HepG2 (cell line): Measurements from ENCODE around the gene DPF1. TPM values are rescaled to one million over a fixed set of nuclear protein-coding genes. Genes with fewer than 3 reads are reported as not detected.

Experiments
- BRCA1 ChIP-seq: sonication (generic); formaldehyde crosslinking; IDR thresholded peaks from 2 replicates; pipeline ENCODE4 v1.4.0; 2020; ENCODE audit warnings: missing genetic modification reagents
- FOXK1 ChIP-seq: sonication (generic); formaldehyde crosslinking; IDR thresholded peaks from 2 replicates; pipeline ENCODE4 v1.4.0; 2020; ENCODE audit warnings: low read depth, missing genetic modification reagents, borderline replicate concordance
- HCFC1 ChIP-seq: fragments of 150-350 bp; IDR thresholded peaks from 2 replicates; pipeline ENCODE4 v1.6.1; 2014; ENCODE audit warnings: low read depth, low read length
- HNRNPH1 ChIP-seq: fragments of 200-400 bp; formaldehyde crosslinking; optimal IDR thresholded peaks from 2 replicates; pipeline ENCODE3; 2017; ENCODE audit warnings: mild to moderate bottlenecking, low read depth, low read length
- KDM1A ChIP-seq: IDR thresholded peaks from 2 replicates; pipeline ENCODE4 v1.6.1; 2016; ENCODE audit warnings: missing compliant biosample characterization
- MAZ ChIP-seq, 2 experiments: sonication (generic) in 1 of 2; formaldehyde crosslinking in 1 of 2; IDR thresholded peaks; 2 replicates each; pipeline versions ENCODE4 v1.5.0 to v1.6.1; 2012 to 2020; ENCODE audit warnings: low read depth in 2 of 2, mild to moderate bottlenecking in 2 of 2, borderline replicate concordance in 1 of 2, improper control_type of control experiment in 1 of 2, low read length in 1 of 2, missing genetic modification reagents in 1 of 2, moderate library complexity in 1 of 2
- NRL ChIP-seq: sonication (generic); formaldehyde crosslinking; IDR thresholded peaks from 2 replicates; pipeline ENCODE4 v1.5.0; 2020; ENCODE audit warnings: missing genetic modification reagents, mild to moderate bottlenecking, moderate library complexity, borderline replicate concordance
- PCBP1 ChIP-seq: fragments of 200-400 bp; formaldehyde crosslinking; IDR thresholded peaks from 2 replicates; pipeline ENCODE4 v1.6.1; 2017; ENCODE audit warnings: mild to moderate bottlenecking, low read depth, low read length, borderline replicate concordance
- PHF5A ChIP-seq: IDR thresholded peaks from one replicate; pipeline ENCODE4 v1.6.1; 2018; ENCODE audit warnings: low read depth, missing genetic modification reagents; ENCODE audit not compliant: unreplicated experiment
- SRSF4 ChIP-seq: fragments of 200-400 bp; formaldehyde crosslinking; IDR thresholded peaks from one replicate; pipeline ENCODE4 v1.6.1; 2018; ENCODE audit warnings: mild to moderate bottlenecking, low read depth, low read length, moderate library complexity; ENCODE audit not compliant: poor library complexity, severe bottlenecking
- ZKSCAN8 ChIP-seq: IDR thresholded peaks from 2 replicates; pipeline ENCODE4 v1.6.1; 2016; ENCODE audit warnings: borderline replicate concordance, missing genetic modification reagents, missing compliant biosample characterization
- ZNF24 ChIP-seq: fragments of 450-650 bp; IDR thresholded peaks from 2 replicates; pipeline ENCODE4 v1.6.1; 2017; ENCODE audit warnings: antibody characterized with exemption, mild to moderate bottlenecking
- ZNF292 ChIP-seq: sonication (generic); formaldehyde crosslinking; IDR thresholded peaks from 2 replicates; pipeline ENCODE4 v1.8.1; 2022; ENCODE audit warnings: mild to moderate bottlenecking, low read depth, missing genetic modification reagents, borderline replicate concordance
- polyA plus RNA-seq, 8 experiments: library from polyadenylated mRNA; depleted of rRNA in 3 of 8; stranded (reverse) in 7 of 8; unstranded in 1 of 8; fragments of >200 nt; fragmentation: Illumina TruSeq in 4 of 8; extraction: Trizol in 4 of 8; gene quantifications; 2 replicates each; pipeline versions ENCODE4 v1.2.1 to v1.2.3, GENCODE V29; 2011 to 2016; ENCODE audit warnings: low read depth in 4 of 8, missing spikeins in 1 of 8, mixed read lengths in 1 of 8; ENCODE audit not compliant: insufficient read depth in 1 of 8
- total RNA-seq, 5 experiments: library from RNA; depleted of rRNA; stranded (reverse); fragments of >200 nt; fragmentation: Illumina TruSeq; extraction: Trizol; gene quantifications; 2 replicates each; pipeline ENCODE4 v1.2.3, GENCODE V29; 2016; ENCODE audit warnings: low read depth in 1 of 5
- TF ChIP-seq, protein P1 (sequence below): sonication (generic); formaldehyde crosslinking; IDR thresholded peaks from 2 replicates; pipeline ENCODE4 v1.4.0; 2020; ENCODE audit warnings: missing genetic modification reagents
- TF ChIP-seq, protein P2 (sequence below): sonication (generic); formaldehyde crosslinking; conservative IDR thresholded peaks from 2 replicates; pipeline ENCODE4 v1.4.0; 2020; ENCODE audit warnings: missing genetic modification reagents
- TF ChIP-seq, protein P3 (sequence below): sonication (generic); formaldehyde crosslinking; IDR thresholded peaks from 2 replicates; pipeline ENCODE4 v1.4.0; 2020; ENCODE audit warnings: missing genetic modification reagents

The DPF1 gene
- total and polyA plus RNA-seq, 2 of the 13 experiments (the other 11 are each of a cell fraction or from before 2014, with no cell fraction given): 1.0 to 3.2 TPM

DNA sequence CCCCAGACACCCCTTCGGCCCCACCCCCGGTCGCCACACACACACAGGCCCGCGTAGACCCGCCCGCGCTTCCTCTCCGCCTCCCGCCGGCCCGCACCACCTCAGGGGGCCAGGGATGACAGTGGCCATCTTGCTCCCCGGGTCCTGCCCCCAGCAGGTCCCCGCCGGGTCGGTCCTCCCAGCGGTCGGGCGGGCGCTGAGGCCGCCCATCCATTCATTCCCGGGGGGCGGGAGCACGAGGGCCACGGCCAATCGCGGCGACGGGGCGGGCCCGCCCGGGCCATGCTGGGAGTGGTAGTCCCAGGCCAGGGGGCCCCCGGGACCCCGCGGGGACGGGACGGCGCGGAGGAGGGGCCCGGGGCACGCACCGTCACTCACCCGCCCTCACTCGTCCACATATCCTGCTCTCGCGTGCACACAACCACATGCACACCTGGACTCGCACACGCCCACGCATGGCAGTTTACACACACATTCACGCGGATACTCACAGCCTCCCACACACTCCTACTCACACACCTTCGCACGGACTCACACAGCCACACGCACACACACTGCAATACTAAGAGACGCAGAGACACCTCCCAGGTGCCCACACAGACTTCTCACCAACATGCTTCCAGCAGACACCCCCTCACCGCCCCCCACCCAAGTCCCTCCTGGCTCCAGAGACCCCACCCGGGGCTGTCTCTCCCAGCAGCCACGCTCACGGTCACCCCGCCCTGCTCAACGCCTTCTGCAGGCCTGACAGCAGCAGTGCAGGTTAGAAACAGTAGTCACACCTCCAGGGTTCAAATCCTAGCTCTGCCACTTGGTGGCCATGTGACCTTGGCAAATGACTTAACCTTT, at the start of gene DPF1 (continued):
- TF ChIP-seq, protein P1, sequence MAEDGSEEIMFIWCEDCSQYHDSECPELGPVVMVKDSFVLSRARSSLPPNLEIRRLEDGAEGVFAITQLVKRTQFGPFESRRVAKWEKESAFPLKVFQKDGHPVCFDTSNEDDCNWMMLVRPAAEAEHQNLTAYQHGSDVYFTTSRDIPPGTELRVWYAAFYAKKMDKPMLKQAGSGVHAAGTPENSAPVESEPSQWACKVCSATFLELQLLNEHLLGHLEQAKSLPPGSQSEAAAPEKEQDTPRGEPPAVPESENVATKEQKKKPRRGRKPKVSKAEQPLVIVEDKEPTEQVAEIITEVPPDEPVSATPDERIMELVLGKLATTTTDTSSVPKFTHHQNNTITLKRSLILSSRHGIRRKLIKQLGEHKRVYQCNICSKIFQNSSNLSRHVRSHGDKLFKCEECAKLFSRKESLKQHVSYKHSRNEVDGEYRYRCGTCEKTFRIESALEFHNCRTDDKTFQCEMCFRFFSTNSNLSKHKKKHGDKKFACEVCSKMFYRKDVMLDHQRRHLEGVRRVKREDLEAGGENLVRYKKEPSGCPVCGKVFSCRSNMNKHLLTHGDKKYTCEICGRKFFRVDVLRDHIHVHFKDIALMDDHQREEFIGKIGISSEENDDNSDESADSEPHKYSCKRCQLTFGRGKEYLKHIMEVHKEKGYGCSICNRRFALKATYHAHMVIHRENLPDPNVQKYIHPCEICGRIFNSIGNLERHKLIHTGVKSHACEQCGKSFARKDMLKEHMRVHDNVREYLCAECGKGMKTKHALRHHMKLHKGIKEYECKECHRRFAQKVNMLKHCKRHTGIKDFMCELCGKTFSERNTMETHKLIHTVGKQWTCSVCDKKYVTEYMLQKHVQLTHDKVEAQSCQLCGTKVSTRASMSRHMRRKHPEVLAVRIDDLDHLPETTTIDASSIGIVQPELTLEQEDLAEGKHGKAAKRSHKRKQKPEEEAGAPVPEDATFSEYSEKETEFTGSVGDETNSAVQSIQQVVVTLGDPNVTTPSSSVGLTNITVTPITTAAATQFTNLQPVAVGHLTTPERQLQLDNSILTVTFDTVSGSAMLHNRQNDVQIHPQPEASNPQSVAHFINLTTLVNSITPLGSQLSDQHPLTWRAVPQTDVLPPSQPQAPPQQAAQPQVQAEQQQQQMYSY (CRISPR knock-in tag): no peak
- TF ChIP-seq, protein P2, sequence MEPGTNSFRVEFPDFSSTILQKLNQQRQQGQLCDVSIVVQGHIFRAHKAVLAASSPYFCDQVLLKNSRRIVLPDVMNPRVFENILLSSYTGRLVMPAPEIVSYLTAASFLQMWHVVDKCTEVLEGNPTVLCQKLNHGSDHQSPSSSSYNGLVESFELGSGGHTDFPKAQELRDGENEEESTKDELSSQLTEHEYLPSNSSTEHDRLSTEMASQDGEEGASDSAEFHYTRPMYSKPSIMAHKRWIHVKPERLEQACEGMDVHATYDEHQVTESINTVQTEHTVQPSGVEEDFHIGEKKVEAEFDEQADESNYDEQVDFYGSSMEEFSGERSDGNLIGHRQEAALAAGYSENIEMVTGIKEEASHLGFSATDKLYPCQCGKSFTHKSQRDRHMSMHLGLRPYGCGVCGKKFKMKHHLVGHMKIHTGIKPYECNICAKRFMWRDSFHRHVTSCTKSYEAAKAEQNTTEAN (CRISPR knock-in tag): 0 out of 2 replicates have a peak, but pooled peaks have one; percentile 60
- TF ChIP-seq BRCA1 (CRISPR knock-in tag): no peak
- no peak for TF ChIP-seq KDM1A
- no peak for TF ChIP-seq ZKSCAN8 (CRISPR knock-in tag)
- no peak for TF ChIP-seq PHF5A (CRISPR knock-in tag)
- no peak for TF ChIP-seq NRL (CRISPR knock-in tag)
- TF ChIP-seq ZNF24: no peak
- TF ChIP-seq HCFC1: peak; percentile 80
- TF ChIP-seq, protein P3, sequence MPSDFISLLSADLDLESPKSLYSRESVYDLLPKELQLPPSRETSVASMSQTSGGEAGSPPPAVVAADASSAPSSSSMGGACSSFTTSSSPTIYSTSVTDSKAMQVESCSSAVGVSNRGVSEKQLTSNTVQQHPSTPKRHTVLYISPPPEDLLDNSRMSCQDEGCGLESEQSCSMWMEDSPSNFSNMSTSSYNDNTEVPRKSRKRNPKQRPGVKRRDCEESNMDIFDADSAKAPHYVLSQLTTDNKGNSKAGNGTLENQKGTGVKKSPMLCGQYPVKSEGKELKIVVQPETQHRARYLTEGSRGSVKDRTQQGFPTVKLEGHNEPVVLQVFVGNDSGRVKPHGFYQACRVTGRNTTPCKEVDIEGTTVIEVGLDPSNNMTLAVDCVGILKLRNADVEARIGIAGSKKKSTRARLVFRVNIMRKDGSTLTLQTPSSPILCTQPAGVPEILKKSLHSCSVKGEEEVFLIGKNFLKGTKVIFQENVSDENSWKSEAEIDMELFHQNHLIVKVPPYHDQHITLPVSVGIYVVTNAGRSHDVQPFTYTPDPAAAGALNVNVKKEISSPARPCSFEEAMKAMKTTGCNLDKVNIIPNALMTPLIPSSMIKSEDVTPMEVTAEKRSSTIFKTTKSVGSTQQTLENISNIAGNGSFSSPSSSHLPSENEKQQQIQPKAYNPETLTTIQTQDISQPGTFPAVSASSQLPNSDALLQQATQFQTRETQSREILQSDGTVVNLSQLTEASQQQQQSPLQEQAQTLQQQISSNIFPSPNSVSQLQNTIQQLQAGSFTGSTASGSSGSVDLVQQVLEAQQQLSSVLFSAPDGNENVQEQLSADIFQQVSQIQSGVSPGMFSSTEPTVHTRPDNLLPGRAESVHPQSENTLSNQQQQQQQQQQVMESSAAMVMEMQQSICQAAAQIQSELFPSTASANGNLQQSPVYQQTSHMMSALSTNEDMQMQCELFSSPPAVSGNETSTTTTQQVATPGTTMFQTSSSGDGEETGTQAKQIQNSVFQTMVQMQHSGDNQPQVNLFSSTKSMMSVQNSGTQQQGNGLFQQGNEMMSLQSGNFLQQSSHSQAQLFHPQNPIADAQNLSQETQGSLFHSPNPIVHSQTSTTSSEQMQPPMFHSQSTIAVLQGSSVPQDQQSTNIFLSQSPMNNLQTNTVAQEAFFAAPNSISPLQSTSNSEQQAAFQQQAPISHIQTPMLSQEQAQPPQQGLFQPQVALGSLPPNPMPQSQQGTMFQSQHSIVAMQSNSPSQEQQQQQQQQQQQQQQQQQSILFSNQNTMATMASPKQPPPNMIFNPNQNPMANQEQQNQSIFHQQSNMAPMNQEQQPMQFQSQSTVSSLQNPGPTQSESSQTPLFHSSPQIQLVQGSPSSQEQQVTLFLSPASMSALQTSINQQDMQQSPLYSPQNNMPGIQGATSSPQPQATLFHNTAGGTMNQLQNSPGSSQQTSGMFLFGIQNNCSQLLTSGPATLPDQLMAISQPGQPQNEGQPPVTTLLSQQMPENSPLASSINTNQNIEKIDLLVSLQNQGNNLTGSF (CRISPR knock-in tag): no peak
- TF ChIP-seq PCBP1: no peak
- TF ChIP-seq MAZ (IDR thresholded peaks at IDR 0.05; ENCODE audit: borderline replicate concordance, low read depth, low read length): 0 out of 2 replicates have a peak, but pooled peaks have one; percentile 58
- peak; percentile 86 for TF ChIP-seq MAZ (CRISPR knock-in tag; IDR thresholded peaks at IDR 0.05; ENCODE audit: low read depth)
- TF ChIP-seq FOXK1 (CRISPR knock-in tag): no peak; the same call in 1 of the 2 replicates
- TF ChIP-seq SRSF4: no peak
- TF ChIP-seq HNRNPH1: no peak
- TF ChIP-seq ZNF292 (CRISPR knock-in tag): no peak
